GM19463 (cell line): ENCODE data around the gene GAGE10.
A peak's percentile ranks its signal among the peaks of the same experiment; 100 is the strongest.
"Not testable (repeated sequence)": the region's sequence is repeated elsewhere in the genome, so short reads cannot be mapped to it uniquely, and the experiment has no call there.

Experiments used
- ATAC-seq: cut with Tn5 transposase; IDR thresholded peaks from one replicate; pipeline ENCODE4 v1.9.1; 2021; ENCODE audit warnings: mild to moderate bottlenecking, moderate library complexity; ENCODE audit not compliant: unreplicated experiment

The GAGE10 gene

DNA sequence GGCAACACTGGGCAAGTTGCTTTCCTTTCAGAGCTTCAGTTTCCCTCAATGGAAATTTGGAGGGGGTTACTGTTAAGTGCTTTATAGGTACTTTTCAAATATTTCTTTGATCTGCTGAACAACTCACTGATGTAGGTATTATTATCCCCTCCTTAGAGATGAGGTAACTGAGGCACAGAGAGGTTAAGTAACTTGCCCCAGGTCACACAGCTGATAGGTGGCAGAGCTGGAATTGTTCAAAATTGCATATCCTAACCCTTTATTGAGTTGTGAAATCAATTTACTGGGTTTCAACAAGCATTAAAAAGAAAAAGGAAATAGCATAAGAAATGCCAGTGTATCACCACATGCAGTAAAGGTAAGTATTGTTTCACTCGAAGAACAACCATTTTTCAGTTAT lies 27.2 kb upstream of the GAGE10 start:
- ATAC-seq, result no peak

DNA sequence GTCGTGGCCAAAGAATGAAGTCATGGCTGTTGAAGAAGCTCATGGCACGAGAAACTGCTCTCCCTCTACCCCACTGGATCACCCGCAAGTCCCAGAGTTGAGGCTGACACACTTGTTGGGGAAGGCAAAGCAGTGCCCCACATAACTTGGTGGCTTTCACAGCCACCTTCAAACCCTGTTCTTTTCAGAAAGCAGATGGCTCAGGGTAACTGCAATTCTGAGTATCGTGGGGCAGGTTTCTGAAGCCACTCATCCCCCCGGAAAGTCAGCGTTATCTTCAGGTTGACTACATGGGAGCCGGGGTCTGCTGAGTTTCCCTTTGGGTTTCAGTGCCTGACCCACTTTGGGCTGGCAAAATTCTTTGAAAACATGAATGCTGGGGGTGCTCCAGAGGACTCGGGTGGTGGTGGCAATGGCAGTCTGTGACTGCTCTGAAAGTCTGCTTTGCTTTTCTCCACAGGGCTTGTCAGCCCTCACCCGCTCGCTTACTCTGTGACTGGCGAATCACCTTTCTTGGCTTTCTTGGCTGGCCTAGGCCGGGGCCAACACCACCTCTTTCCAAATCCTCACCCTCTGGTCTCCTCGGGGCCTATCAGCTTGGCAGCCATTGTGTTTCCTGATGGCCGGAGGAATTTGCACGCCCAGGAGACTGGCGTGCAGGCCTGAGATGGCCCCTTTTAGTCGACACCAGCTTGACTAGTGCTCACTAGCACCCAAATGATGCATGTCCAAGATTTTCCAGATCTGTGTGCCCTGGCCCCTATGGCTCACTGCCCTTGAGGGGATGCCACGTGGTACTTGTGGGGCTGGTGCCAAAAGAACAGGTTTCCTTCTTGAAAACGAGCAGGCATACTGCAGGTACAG lies 26.5 kb upstream of the GAGE10 start:
- ATAC-seq, result no peak

DNA sequence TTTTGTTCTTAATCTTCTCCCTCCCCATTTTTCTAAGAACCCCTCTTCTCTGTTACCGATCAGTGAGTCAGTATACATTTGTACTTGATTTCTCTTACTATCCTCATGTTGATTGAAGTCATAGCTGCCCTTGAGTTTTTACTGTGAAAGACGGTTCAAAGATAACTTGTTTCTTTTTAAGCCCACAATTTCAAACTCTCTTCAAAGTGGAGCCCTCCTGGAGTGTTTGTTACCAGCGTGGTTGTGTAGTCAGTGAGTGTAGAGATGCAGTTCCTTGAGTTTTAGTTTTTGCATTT lies 26.0 kb upstream of the GAGE10 start:
- no peak for ATAC-seq

DNA sequence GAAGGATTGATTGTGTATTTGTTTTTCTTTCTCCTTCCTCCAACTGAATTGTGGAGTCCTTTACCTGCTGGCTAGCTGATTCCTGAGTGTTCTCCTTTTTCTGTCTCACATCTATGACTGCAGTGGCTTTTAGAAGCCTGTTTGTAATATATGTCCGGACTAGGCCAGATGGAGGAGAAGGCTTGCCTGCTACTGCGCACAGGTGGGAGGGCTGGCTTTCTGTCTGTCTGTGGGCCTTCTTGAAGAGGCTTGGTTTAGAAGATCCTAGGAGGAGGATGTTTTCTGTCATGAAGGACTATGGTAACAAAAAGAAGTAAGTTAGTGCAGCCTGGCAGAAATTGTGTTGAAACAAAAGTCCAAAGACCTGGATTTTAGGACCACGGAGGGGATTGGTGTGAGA lies 25.4 kb upstream of the GAGE10 start:
- no peak for ATAC-seq

DNA sequence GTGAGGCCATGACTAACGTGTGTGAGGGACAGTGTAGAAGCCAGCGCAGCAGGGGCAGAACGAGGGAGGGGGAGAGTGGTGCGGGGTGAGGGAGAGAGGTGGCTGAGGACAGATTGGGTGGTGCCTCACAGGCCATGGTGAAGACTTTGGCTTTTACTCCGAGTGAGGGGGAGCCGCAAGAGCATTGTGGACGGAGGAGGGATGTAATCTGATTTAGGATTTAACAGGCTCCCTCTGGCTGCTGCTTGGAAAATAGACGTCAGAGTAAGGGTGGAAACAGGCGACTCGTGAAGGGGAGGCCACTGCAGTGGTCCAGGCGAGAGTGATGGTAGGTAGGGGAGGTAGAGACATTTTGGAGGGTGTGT lies 20.8 kb upstream of the GAGE10 start:
- ATAC-seq, result no peak

DNA sequence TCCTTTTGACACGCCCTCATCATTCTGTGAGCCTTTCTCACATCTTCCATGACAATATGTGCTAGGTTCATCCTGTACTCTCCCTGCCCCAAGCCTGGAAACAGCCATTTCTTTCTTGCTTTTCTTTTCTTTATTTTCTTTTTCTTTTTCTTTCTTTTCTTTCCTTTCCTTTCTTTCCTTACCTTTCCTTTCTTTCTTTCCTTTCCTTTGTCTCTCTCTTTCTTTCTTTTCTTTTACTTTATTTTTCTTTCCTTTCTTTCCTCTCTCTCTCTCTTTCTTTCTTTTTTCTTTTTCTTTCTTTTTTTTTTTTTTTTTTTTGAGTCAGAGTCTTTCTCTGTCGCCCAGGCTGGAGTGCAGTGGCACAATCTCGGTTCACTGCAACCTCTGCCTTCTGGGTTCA lies 19.2 kb upstream of the GAGE10 start:
- ATAC-seq, result no peak

DNA sequence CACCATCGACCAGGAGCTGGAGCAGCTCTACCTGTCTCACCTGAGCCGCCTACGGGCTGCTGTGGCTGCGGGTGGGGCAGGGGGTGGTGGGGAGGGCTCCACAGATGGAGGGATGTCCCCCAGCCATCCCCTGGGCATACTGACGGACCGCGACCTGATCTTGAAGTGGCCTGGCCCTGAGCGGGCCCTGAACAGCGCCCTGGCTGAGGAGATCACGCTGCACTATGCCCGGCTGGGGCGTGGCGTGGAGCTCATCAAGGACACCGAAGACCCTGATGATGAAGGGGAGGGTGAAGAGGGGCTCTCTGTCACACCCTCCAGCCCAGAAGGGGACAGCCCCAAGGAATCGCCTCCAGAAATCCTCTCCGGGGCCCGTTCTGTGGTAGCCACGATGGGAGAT lies 17.3 kb upstream of the GAGE10 start:
- ATAC-seq, result no peak

DNA sequence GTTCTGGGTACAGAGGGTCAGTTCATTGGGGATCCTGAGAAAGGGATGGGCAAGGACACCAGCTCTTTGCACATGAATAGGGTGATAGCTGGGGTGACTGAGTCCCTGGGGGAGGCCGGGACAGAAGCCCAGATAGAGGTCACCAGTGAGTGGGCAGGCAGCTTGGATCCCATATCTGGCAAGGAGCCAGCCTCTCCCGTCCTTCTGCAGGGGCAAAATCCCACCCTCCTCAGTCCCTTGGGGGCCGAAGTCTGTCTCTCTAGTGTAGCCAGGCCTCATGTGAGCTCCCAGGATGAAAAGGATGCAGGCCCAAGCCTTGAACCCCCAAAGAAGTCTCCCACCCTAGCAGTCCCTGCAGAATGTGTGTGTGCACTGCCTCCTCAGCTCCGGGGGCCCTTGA lies 16.9 kb upstream of the GAGE10 start:
- no peak for ATAC-seq

DNA sequence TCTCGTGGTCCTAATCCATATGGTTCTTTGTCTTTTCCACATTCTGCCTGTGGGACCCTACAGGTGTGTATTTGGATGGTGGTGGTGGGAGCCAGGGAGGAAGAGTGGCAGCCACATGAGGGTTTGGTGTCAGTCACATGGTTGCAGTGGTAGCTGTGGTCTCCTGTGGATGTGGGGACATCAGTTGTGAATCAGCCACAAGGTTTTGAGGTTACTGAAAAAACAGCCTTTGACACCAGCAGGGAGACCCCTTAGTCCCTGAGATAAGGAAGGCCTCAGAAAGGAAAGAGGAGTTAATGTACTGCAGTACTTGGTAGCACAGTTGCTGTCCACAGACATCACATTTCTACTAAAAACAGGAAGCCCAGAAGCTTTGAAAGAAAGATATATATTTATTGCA lies 15.8 kb upstream of the GAGE10 start:
- ATAC-seq, result no peak

DNA sequence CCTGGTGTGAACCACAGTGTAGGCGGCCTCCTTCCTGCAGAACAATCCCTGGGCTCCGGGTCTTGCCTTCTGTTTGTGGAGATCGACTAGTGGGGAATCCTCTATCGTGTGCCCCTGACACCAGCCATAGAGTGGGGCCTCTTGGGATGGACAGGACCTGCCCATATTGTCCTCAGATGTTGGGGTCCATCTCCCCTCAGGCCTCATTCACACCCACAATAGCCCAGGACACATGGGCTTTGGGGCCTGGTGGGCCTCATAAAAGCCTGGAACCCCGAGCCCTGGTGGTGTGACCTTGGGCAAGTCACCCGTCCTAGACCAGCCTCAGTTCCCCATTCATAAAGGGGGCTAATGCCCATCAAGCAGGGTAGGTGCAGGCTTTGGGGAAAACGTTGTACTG lies 13.2 kb upstream of the GAGE10 start:
- no peak for ATAC-seq

DNA sequence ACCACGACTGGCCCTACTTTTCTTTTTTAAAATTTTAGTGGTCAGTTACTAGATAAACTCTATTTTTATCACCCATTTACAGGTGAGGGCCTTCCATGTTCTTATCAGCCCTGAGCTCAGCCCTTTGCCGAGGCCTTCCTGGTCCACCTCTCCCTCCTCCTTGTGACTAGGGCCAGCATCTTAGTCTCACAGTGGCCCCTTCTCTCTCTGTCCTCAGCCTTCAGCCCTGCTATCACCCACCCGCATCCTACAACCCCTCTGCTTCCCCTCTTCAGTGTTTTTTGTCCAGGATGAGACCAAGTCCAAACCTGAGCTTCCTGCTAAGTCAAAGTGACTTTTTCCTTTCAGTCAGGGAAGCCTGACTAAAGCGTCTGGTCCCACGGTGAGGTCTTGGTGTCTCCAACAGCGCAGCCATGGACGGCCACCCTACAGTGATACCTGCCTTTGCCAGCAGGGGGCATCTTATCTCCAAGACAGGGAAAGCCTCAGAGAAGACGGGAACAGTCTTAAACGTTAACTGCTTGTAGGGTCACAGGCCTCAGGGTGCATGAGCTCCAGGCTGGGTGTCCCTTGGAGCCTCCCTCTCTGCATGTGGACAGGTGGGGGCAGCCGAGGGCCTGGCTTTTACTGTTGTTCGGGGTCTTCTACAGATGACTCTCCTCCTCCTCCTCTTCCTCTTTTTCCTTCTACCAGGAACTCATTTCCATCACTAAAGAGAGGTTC lies 11.7 kb upstream of the GAGE10 start:
- ATAC-seq, result peak; percentile 80

DNA sequence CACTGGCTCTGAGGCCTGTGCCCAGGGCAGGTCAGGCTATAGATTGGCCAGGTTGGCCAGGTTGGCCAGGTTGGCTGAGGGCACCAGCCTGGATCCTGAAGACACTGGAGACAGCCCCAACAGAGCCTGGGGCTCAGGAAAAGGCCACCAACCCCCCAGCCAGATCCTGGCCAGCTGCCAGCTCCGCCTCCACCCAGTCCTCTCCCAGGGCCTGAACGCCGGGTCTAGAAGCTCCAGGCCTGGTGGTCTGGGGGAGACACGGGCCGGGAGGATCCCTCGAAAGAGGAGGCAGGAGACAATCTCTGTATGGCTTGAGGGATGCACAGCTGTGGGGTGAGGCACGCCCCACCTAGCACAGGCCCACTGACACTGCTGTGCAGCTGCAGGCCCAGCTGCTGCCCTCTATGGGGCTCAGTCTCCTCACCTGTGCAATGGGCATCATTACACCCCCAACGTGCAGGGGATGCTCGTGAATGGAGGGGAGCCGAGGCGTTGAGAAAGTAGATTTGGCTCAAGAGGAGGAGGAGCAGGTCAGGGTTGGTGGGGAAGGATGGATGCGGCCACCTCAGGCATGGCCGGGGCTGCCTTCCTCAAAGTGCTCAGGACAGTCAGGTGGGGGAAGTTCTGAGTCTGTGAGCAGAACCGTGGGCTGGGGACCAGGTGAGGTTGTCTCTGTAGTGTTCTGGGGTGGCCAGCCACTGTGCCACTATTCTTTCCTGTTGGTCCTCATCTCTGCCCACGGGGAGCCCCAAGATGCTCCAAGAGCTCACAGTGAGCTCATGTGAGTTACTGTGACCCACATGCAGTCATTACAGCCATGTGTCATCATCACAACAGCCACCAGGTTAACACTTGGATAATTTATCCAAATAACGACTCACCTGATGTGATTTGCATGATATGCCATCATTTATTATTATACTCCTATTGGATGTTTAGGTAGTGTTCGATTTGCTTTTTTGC lies 10.8 kb upstream of the GAGE10 start:
- ATAC-seq, result peak; percentile 9

DNA sequence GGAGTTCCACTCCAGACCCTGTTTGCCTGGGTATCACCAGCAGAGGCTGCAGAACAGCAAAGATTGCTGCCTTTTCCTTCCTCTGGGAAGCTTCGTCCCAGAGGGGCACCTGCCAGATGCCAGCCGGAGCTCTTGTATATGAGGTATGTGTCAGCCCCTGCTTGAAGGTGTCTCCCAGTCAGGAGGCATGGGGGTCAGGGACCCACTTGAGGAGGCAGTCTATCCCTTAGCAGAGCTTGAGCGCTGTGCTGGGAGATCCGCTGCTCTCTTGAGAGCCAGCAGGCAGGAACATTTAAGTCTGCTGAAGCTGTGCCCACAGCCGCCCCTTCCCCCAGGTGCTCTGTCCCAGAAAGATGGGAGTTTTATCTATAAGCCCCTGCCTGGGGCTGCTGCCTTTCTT lies 4.2 kb upstream of the GAGE10 start:
- not testable (repeated sequence) for ATAC-seq

DNA sequence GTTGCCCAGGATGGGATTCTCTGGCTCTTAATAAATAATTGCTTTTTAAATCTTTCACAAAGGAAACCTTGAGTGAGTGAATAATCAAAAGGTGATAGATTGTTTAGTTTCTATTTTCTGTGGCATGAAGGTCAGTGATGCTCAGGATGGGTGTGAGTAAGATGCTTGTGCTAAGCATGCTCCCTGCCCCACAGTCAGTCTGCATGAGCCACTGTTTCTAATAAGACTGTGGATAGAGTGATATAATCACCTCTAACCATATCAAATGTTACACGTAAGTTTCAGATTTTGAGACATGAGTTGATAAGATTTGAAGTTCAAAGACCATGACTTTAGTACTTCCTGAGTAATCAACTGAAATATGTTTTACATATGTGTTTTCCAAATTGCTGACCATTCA lies 2.7 kb upstream of the GAGE10 start:
- no peak for ATAC-seq

DNA sequence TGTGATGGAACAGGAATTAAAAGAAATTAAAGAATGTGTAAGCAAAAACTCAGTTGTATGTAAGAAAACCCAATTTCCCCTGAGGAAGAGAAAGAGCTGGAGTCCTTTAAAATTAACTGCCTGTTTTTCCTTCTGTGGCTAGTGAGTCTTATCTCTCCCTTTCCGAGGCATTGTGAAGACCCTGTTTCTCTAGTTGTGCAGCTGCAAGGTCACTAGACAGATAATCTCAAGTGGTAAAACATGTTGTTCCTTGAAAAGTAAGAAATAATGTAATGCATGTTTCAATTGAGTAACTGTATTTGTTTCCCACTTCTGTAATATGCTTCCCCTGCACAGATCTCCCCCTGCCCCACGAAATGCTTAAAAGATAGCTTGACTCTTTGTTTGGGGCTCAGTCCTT lies 4.3 kb downstream of the GAGE10 start:
- not testable (repeated sequence) for ATAC-seq

DNA sequence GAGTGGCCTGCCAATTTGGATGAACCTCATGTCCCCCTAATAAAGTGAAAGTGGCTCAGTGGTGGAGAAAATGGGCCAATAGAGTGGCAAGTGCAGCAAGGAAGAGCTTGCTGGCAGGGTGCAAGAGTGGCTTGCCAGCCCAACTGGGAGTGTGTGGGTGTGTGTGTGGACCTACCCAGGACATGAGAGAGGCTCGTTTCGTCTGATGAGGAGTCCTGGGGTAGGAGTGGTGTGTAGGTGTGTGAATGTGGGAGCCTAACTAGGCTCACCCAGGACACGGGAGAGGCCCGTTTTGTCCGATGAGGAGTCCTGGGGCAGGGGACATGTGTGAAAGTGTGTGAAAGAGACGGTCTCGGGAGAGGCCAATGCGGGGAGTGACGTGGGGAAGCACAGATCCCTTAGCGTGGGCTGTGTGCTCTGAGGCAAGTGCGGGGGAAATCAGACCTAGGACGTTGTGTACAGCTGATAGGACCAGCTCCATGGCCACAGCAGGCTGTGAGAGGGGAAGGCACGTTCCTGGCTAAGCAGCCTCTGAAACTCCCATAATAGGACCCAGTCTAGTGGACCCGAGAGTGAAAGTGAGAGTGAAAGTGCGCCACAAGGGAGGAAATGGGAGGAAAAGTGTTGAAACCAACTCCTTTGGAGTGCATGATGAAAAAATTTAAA lies 5.3 kb downstream of the GAGE10 start:
- no peak for ATAC-seq

DNA sequence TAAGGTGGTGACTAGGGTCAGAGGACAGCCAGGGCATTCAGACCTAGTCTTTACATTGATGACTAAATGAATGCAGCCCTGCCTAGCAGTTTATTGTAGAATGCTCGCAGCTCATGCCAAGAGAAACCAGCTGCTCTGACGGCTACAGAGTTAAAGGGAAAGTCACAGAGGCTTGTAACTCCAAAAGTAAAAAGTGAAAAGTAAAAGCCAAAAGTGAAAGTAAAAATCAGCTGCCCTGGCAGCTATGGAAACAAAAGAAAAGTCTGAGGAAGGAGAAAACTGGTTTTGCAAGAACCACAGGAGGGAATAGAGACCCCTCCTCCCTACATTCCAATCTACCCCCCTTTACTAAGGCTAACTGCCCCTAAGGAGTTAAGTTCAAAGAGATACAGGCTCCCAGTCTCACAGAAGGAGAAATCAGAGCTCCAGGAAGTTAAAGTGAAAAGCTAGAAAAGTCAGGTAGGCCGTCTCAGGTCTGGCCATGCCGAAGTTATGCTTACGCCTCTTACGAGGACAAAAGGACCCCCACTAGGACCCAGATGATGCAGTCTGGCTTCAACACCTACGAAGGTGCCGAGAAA lies 6.0 kb downstream of the GAGE10 start:
- ATAC-seq, result no peak

DNA sequence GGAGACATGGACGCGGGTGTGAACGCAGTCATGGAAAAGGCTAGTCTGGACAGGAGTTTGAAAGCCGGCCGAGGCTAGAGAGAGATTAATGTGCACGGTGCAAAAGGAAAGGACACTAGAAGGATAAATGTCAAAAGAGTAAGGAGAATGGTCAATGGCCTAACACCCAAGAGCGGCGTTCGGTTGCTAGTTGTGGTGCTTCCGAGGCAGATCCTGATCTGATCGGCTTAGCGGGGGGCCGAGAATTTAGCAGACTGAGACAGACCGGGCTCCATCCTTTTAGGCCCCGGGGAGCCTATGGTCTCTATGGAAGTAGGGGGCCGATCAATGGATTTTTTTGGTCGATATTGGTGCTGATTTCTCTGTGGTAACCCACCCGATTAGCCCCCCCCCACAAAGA lies 6.9 kb downstream of the GAGE10 start:
- no peak for ATAC-seq

DNA sequence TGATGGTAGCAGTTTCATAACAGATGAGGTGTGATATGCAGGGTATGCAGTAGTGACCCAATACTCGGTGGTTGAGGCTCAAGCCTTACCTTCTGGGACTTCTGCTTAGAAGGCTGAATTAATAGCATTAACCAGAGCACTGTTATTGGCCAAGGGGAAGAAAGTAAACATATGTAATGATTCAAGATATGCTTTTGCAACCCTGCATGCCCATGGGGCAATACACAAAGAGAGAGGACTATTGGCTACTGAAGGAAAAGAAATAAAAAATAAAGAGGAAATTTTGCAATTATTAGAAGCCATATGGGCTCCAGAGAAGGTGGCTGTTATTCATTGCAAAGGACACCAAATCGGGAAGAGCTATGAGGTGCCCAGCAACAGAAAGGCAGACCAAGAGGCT lies 8.7 kb downstream of the GAGE10 start:
- ATAC-seq, result no peak

DNA sequence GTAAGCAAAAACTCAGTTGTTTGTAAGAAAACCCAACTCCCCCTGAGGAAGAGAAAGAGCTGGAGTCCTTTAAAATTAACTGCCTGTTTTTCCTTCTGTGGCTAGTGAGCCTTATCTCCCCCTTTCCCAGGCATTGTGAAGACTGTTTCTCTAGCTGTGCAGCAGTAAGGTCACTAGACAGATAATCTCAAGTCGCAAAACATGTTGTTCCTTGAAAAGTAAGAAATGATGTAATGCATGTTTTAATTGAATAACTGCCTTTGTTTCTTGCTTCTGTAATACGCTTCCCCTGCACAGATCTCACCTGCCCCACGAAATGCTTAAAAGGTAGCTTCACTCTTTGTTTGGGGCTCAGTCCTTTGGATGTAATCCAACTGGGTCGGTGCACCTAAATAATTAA lies 12.6 kb downstream of the GAGE10 start:
- ATAC-seq, result no peak

DNA sequence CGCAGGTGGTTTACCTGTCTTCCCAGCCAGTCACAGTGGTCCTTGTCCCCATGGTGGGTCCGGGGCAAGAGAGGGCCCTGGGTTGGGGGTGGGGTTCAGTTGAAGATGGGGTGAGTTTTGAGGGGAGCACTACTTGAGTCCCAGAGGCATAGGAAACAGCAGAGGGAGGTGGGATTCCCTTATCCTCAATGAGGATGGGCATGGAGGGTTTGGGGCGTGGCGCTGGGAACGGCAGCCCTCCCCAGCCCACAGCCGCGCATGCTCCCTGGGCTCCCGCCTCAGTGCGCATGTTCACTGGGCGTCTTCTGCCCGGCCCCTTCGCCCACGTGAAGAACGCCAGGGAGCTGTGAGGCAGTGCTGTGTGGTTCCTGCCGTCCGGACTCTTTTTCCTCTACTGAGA lies 18.3 kb downstream of the GAGE10 start, which contains the start of gene GAGE12J:
Gene GAGE12J (plus strand): TSS at position 301 of the 400 bp plus-strand sequence. CDS start 1,157 bp downstream, outside the sequence.
- not testable (repeated sequence) for ATAC-seq
